Panc1 (cell line): ENCODE measurements around the gene SERPINF2.

Source experiments
- CTCF ChIP-seq: fragments of 450-650 bp; IDR thresholded peaks from 2 replicates; pipeline ENCODE4 v1.5.1; 2017; ENCODE audit warnings: mild to moderate bottlenecking
- POLR2AphosphoS5 ChIP-seq: IDR thresholded peaks from 2 replicates; pipeline ENCODE4 v1.6.1; 2012; ENCODE audit warnings: mild to moderate bottlenecking, low read depth, low read length, moderate library complexity
- REST ChIP-seq, 2 experiments: IDR thresholded peaks; 2 replicates each; pipeline ENCODE4 v1.6.1; 2011 to 2012; ENCODE audit warnings: low read depth in 2 of 2, control low read depth in 1 of 2, low read length in 1 of 2, mild to moderate bottlenecking in 1 of 2, moderate library complexity in 1 of 2; ENCODE audit not compliant: insufficient read depth in 1 of 2
- SIN3A ChIP-seq: IDR thresholded peaks from 2 replicates; pipeline ENCODE4 v1.6.1; 2012; ENCODE audit warnings: low read depth, mild to moderate bottlenecking, low read length, moderate library complexity, borderline replicate concordance; ENCODE audit not compliant: insufficient read depth

GRCh38 chr17:1776857-1777256 is 34.2 kb downstream of the SERPINF2 start:
- TF ChIP-seq CTCF = no peak
- no peak for TF ChIP-seq POLR2AphosphoS5
- no peak for TF ChIP-seq REST (IDR thresholded peaks at IDR 0.05; ENCODE audit: insufficient read depth in 1 of 2, low read depth in 2 of 2, low read length in 1 of 2)
- no peak for TF ChIP-seq SIN3A
